Stimulated activated effector memory CD8-positive, alpha-beta T cell treated with anti-CD3 and anti-CD28 coated beads, Interleukin-12 subunit alpha, Interleukin-12 subunit beta, amount 100 ng/mL, for 72 hours (primary cell): Measurements from ENCODE around the gene CACNB3.

ENCODE experiments used
- ATAC-seq: fragments of 150-1000 bp; cut with Tn5 transposase; 2 replicates; pipeline ENCODE4 v1.10.0; 2021
- DNase-seq, 2 donors: peaks; one replicate each; pipeline ENCODE4 v3.0.0; 2021 to 2022; ENCODE audit warnings: low spot score in 2 of 2
- H3K27ac Mint-ChIP-seq: one replicate; pipeline ENCODE4 v1.8.0; 2022; ENCODE audit warnings: mild to moderate bottlenecking, mixed read lengths
- H3K36me3 Mint-ChIP-seq: one replicate; pipeline ENCODE4 v1.8.0; 2022; ENCODE audit warnings: mild to moderate bottlenecking, mixed read lengths
- H3K4me1 Mint-ChIP-seq: one replicate; pipeline ENCODE4 v1.8.0; 2022; ENCODE audit warnings: mixed read lengths
- H3K4me3 Mint-ChIP-seq: one replicate; pipeline ENCODE4 v1.8.0; 2022; ENCODE audit warnings: mild to moderate bottlenecking, mixed read lengths
- H3K9me3 Mint-ChIP-seq: one replicate; pipeline ENCODE4 v1.8.0; 2022; ENCODE audit warnings: mixed read lengths

Gene CACNB3

GRCh38 chr12:48803675-48804074 lies 14.6 kb upstream of the CACNB3 start:
- no peaks in the 10 kb centered on the region for H3K9me3 Mint-ChIP-seq
- no peaks in the 10 kb centered on the region for H3K4me1 Mint-ChIP-seq
- no peak for ATAC-seq
- no peak overlapping the region for H3K27ac Mint-ChIP-seq
- no peak overlapping the region for H3K4me3 Mint-ChIP-seq
- H3K36me3 Mint-ChIP-seq: no peaks in the 10 kb centered on the region
- DNase-seq: no peak

- Mint-ChIP-seq H3K36me3 (no peaks in the 10 kb centered on the region), H3K4me1 (peaks cover 14% of the 10 kb centered on the region), H3K9me3 (no peaks in the 10 kb centered on the region), H3K27ac (no peak overlapping the region), H3K4me3 (no peak overlapping the region)
- DNase-seq (no peak), ATAC-seq (no peak)
Observed at GRCh38 chr12:48807981-48808380, 10.3 kb upstream of the CACNB3 start.

GRCh38 chr12:48810903-48811431 lies 7.3 kb upstream of the CACNB3 start:
- no peak for DNase-seq
- no peaks in the 10 kb centered on the region for H3K9me3 Mint-ChIP-seq
- no peaks in the 10 kb centered on the region for H3K36me3 Mint-ChIP-seq
- ATAC-seq: no peak
- peak overlapping the region; percentile 32 for H3K27ac Mint-ChIP-seq
- H3K4me1 Mint-ChIP-seq: peaks cover 34% of the 10 kb centered on the region
- H3K4me3 Mint-ChIP-seq: no peak overlapping the region

GRCh38 chr12:48811437-48812090 lies 6.7 kb upstream of the CACNB3 start:
- no peaks in the 10 kb centered on the region for H3K9me3 Mint-ChIP-seq
- DNase-seq (no peak), ATAC-seq (no peak)
- H3K36me3 Mint-ChIP-seq: no peaks in the 10 kb centered on the region
- no peak overlapping the region for H3K4me3 Mint-ChIP-seq
- H3K4me1 Mint-ChIP-seq: peaks cover 40% of the 10 kb centered on the region
- peak overlapping the region; percentile 32 for H3K27ac Mint-ChIP-seq

GRCh38 chr12:48812389-48812788 lies 5.9 kb upstream of the CACNB3 start:
- Mint-ChIP-seq H3K4me3 (peak overlapping the region; percentile 47), H3K27ac (peak overlapping the region; percentile 75), H3K4me1 (peaks cover 48% of the 10 kb centered on the region)

GRCh38 chr12:48813465-48814261 lies 4.6 kb upstream of the CACNB3 start:
- Mint-ChIP-seq H3K36me3 (no peaks in the 10 kb centered on the region), H3K9me3 (no peaks in the 10 kb centered on the region), H3K27ac (peak overlapping the region; percentile 92), H3K4me1 (peaks cover 58% of the 10 kb centered on the region), H3K4me3 (peak overlapping the region; percentile 91)
- DNase-seq (no peak), ATAC-seq (no peak)

More at GRCh38 chr12:48812389-48812788, 5.9 kb upstream of the CACNB3 start:
- Mint-ChIP-seq H3K9me3 (no peaks in the 10 kb centered on the region), H3K36me3 (no peaks in the 10 kb centered on the region)
- no peak for ATAC-seq
- no peak for DNase-seq

GRCh38 chr12:48814262-48815125 lies 3.8 kb upstream of the CACNB3 start:
- H3K4me1 Mint-ChIP-seq: peaks cover 66% of the 10 kb centered on the region
- DNase-seq (peak; percentile 94 to 95), ATAC-seq (peak; percentile 87)
- peak overlapping the region; percentile 91 for H3K4me3 Mint-ChIP-seq
- no peaks in the 10 kb centered on the region for H3K36me3 Mint-ChIP-seq
- peak overlapping the region; percentile 92 for H3K27ac Mint-ChIP-seq
- H3K9me3 Mint-ChIP-seq: no peaks in the 10 kb centered on the region

- H3K4me1 Mint-ChIP-seq: peaks cover 76% of the 10 kb centered on the region
- peak; percentile 58 for ATAC-seq
- H3K27ac Mint-ChIP-seq: peak overlapping the region; percentile 92
- peak overlapping the region; percentile 91 for H3K4me3 Mint-ChIP-seq
- no peaks in the 10 kb centered on the region for H3K9me3 Mint-ChIP-seq
- DNase-seq: peak in 1 of 2 donors; percentile 17
- H3K36me3 Mint-ChIP-seq: peaks cover 3% of the 10 kb centered on the region
Observed at GRCh38 chr12:48815126-48816110, 2.9 kb upstream of the CACNB3 start.

GRCh38 chr12:48816143-48816854 lies 2.0 kb upstream of the CACNB3 start:
- Mint-ChIP-seq H3K36me3 (peaks cover 5% of the 10 kb centered on the region), H3K4me3 (peak overlapping the region; percentile 91), H3K27ac (no peak overlapping the region), H3K9me3 (no peaks in the 10 kb centered on the region), H3K4me1 (peaks cover 73% of the 10 kb centered on the region)
- DNase-seq: no peak
- ATAC-seq: no peak

- Mint-ChIP-seq H3K4me3 (peak overlapping the region; percentile 91), H3K4me1 (peaks cover 72% of the 10 kb centered on the region), H3K27ac (no peak overlapping the region), H3K36me3 (peaks cover 5% of the 10 kb centered on the region), H3K9me3 (no peaks in the 10 kb centered on the region)
- ATAC-seq (peak; percentile 1), DNase-seq (no peak)
Observed at GRCh38 chr12:48818831-48819590, 715 bp downstream of the CACNB3 start.

- Mint-ChIP-seq H3K36me3 (peaks cover 5% of the 10 kb centered on the region), H3K4me1 (peaks cover 73% of the 10 kb centered on the region), H3K4me3 (peak overlapping the region; percentile 91), H3K9me3 (no peaks in the 10 kb centered on the region), H3K27ac (peak overlapping the region; percentile 53)
- DNase-seq (no peak), ATAC-seq (no peak)
Observed at GRCh38 chr12:48819986-48820725, 1.9 kb downstream of the CACNB3 start.

GRCh38 chr12:48822139-48822538 lies 3.8 kb downstream of the CACNB3 start:
- DNase-seq (no peak), ATAC-seq (no peak)
- Mint-ChIP-seq H3K9me3 (no peaks in the 10 kb centered on the region), H3K36me3 (peaks cover 5% of the 10 kb centered on the region), H3K4me1 (peaks cover 67% of the 10 kb centered on the region), H3K4me3 (no peak overlapping the region), H3K27ac (no peak overlapping the region)
